Right atrium auricular region (tissue), 2 donors: ENCODE measurements around the gene CHD9. TPM values are rescaled to one million over a fixed set of nuclear protein-coding genes. Genes with fewer than 3 reads are reported as not detected.

Experiments used
- DNase-seq: peaks from one replicate; pipeline ENCODE4 v3.0.0-alpha.2; 2019; ENCODE audit warnings: low spot score
- H3K27ac ChIP-seq, 2 donors: fragments of 200-600 bp; sonication (generic); 1 replicate in 1 of 2; 2 replicates in 1 of 2; pipeline ENCODE4 v1.5.1; 2016 to 2019
- H3K27me3 ChIP-seq, 2 donors: fragments of 200-600 bp; sonication (generic); one replicate each; pipeline versions ENCODE4 v1.5.1 to v1.6.0; 2017 to 2019
- H3K36me3 ChIP-seq: fragments of 200-600 bp; sonication (generic); one replicate; pipeline ENCODE4 v1.5.1; 2016
- H3K4me1 ChIP-seq, 2 donors: fragments of 200-600 bp; sonication (generic); one replicate each; pipeline versions ENCODE4 v1.5.1 to v1.6.0; 2017 to 2019
- H3K4me3 ChIP-seq, 2 donors: fragments of 200-600 bp; sonication (generic); 1 replicate in 1 of 2; 2 replicates in 1 of 2; pipeline ENCODE4 v1.5.1; 2017 to 2019; ENCODE audit warnings: mild to moderate bottlenecking in 1 of 2, moderate library complexity in 1 of 2
- H3K9me3 ChIP-seq, 2 donors: fragments of 200-600 bp; sonication (generic); one replicate each; pipeline ENCODE4 v1.5.1; 2019
- total RNA-seq, 2 donors: library from RNA; depleted of rRNA; stranded (reverse); fragments of >200 nt; gene quantifications; one replicate each; pipeline ENCODE4 v1.1.0, GENCODE V29; 2016
- TF ChIP-seq, protein P1 (sequence below), 2 donors: fragments of 200-600 bp; sonication (generic); IDR thresholded peaks; one replicate each; pipeline ENCODE4 v1.5.1; 2019; ENCODE audit warnings: antibody characterized with exemption in 2 of 2

The CHD9 gene
- total RNA-seq, 2 donors from 2014 or later, result 49.8 to 54.1 TPM

DNA sequence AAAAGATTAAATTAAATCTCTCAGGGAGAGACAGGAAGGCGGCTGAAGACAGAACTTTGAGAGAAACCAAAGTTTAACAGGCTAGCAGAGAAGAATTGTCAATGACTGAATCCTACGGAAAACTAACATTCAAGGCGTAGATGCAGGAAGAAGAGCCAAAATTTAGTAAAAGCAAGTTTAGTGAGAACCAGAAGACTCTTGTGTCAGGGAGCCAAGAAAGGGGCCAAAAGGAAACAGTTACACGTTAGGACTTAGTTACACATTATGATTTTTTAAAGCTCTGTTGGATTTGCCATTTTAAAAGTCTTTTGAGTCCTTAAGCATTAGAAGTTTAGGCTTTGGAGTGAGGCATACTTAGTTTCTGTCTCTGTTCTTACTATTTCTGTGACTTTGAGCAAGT, 164.6 kb downstream of the CHD9 start:
- DNase-seq, result no peak
- Histone ChIP-seq H3K27me3 (no peaks in the 10 kb centered on the region), H3K9me3 (no peaks in the 10 kb centered on the region), H3K36me3 (peaks cover 13% of the 10 kb centered on the region), H3K4me1 (peaks cover 0 to 54% of the 10 kb centered on the region in 2 donors), H3K27ac (peak overlapping the region; percentile 45 to 55), H3K4me3 (no peak overlapping the region)
- TF ChIP-seq, protein P1, sequence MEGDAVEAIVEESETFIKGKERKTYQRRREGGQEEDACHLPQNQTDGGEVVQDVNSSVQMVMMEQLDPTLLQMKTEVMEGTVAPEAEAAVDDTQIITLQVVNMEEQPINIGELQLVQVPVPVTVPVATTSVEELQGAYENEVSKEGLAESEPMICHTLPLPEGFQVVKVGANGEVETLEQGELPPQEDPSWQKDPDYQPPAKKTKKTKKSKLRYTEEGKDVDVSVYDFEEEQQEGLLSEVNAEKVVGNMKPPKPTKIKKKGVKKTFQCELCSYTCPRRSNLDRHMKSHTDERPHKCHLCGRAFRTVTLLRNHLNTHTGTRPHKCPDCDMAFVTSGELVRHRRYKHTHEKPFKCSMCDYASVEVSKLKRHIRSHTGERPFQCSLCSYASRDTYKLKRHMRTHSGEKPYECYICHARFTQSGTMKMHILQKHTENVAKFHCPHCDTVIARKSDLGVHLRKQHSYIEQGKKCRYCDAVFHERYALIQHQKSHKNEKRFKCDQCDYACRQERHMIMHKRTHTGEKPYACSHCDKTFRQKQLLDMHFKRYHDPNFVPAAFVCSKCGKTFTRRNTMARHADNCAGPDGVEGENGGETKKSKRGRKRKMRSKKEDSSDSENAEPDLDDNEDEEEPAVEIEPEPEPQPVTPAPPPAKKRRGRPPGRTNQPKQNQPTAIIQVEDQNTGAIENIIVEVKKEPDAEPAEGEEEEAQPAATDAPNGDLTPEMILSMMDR (IDR thresholded peaks at IDR 0.05), result no peak

- Histone ChIP-seq H3K4me1 (peaks cover 0 to 54% of the 10 kb centered on the region in 2 donors), H3K4me3 (no peak overlapping the region), H3K27ac (peak overlapping the region; percentile 45 to 55), H3K36me3 (peaks cover 13% of the 10 kb centered on the region), H3K9me3 (no peaks in the 10 kb centered on the region), H3K27me3 (no peaks in the 10 kb centered on the region)
- no peak for DNase-seq
- TF ChIP-seq, protein P1 (IDR thresholded peaks at IDR 0.05), result no peak
Measured at GRCh38 chr16:53219795-53220454, 165.1 kb downstream of the CHD9 start.

- no peak for DNase-seq
- Histone ChIP-seq H3K4me3 (no peak overlapping the region), H3K27ac (peak overlapping the region in 1 of 2 donors; percentile 55), H3K9me3 (no peaks in the 10 kb centered on the region), H3K4me1 (peaks cover 0 to 50% of the 10 kb centered on the region in 2 donors), H3K36me3 (peaks cover 13% of the 10 kb centered on the region), H3K27me3 (no peaks in the 10 kb centered on the region)
- TF ChIP-seq, protein P1 (IDR thresholded peaks at IDR 0.05), result peak in 1 of 2 donors; percentile 45
Measured at GRCh38 chr16:53220585-53220984, 165.8 kb downstream of the CHD9 start.

- Histone ChIP-seq H3K4me1 (peaks cover 0 to 17% of the 10 kb centered on the region in 2 donors), H3K9me3 (no peaks in the 10 kb centered on the region), H3K27ac (no peak overlapping the region), H3K4me3 (no peak overlapping the region), H3K27me3 (no peaks in the 10 kb centered on the region), H3K36me3 (peaks cover 46% of the 10 kb centered on the region)
- no peak for DNase-seq
- TF ChIP-seq, protein P1 (IDR thresholded peaks at IDR 0.05), result no peak
Measured at GRCh38 chr16:53224951-53225533, 170.3 kb downstream of the CHD9 start.

DNA sequence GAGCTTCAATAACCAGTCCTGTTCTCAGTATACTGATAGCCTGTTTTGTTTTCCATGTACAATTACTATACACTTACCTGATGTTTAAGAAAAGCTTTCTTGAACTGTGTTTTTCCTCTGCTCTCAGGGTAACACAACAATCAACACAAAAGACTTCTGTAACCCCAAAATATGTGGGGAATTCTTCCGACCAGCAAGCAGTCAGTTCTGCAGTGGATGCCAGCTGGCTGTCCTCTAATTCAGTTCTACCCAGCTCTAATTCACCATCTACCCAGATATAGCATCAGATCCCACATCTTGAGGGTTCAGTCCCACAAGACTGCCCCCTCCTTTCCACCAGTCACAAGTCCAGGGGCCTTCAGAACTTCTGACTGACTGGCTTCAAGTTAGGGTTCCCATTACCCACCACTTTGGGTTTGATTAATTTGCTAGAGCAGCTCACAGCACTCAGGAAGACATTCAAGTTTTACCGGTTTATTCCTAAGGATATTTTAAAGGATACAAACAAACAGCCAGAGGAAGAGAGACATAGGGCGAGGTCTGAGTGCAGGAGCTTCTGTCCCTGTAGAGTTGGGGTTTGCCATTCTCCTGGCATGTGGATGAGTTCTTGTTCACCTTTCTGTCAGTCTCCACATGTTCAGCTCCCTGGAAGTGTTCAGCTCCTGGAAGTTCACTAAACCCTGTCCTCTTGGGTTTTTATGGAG, 178.2 kb downstream of the CHD9 start:
- Histone ChIP-seq H3K4me3 (no peak overlapping the region), H3K36me3 (peaks cover 86% of the 10 kb centered on the region), H3K4me1 (no peaks in the 10 kb centered on the region), H3K27ac (no peak overlapping the region), H3K9me3 (no peaks in the 10 kb centered on the region), H3K27me3 (no peaks in the 10 kb centered on the region)
- DNase-seq, result no peak
- TF ChIP-seq, protein P1 (IDR thresholded peaks at IDR 0.05), result no peak
